ENCODE data around the gene PTPN5. TPM values are rescaled to one million over a fixed set of nuclear protein-coding genes. Genes with fewer than 3 reads are reported as not detected.

Gene PTPN5
- polyA plus RNA-seq, 1 donor: 0.20 TPM

DNA sequence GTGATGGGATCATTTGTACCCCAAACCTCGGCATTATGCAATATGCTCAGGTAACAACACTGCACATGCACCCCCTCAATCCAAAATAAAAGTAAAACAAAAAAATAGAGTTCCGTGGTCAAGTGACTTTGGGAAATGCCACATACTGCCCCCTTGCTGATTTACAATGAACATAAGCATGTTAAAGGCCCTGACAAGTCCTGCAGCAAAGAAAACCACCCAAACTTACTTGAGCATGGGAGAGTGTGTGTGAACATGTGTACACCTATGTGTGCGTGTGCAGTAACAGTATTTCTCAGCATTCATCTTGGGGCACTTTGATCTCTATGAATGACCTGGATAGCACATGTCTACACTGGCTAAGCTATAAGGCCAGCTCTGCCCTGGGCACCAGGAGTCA, 49.8 kb downstream of the PTPN5 start:
- no peak for DNase-seq (ENCODE audit: low read depth)

- no peak for DNase-seq (ENCODE audit: low read depth)
Measured at GRCh38 chr11:18739685-18740084, 51.9 kb downstream of the PTPN5 start.

DNA sequence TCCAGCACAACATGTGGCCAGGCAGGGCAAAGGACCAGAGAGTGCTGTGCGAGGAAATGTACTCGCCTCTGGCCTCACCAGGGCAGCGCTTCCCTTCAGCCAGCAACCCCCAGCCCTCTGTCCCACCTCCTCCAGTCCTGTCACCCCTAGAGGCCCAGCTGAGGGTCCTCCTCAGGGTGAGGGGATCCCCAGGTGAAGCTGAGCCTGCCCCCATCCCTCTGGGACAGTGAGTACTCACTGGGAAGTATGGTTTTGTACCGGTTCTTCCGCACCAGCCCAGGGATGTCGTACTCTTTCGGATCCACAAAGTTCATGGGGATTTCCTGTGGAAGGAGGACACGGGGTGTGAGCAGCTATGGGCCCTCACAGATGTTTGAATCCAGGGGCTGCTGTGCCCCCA, 54.0 kb downstream of the PTPN5 start:
- no peak for DNase-seq (ENCODE audit: low read depth)

GRCh38 chr11:18736590-18737148, 54.9 kb downstream of the PTPN5 start:
- DNase-seq (ENCODE audit: low read depth): no peak

- no peak for DNase-seq (ENCODE audit: low read depth)
Measured at GRCh38 chr11:18733202-18733601, 58.4 kb downstream of the PTPN5 start.

DNA sequence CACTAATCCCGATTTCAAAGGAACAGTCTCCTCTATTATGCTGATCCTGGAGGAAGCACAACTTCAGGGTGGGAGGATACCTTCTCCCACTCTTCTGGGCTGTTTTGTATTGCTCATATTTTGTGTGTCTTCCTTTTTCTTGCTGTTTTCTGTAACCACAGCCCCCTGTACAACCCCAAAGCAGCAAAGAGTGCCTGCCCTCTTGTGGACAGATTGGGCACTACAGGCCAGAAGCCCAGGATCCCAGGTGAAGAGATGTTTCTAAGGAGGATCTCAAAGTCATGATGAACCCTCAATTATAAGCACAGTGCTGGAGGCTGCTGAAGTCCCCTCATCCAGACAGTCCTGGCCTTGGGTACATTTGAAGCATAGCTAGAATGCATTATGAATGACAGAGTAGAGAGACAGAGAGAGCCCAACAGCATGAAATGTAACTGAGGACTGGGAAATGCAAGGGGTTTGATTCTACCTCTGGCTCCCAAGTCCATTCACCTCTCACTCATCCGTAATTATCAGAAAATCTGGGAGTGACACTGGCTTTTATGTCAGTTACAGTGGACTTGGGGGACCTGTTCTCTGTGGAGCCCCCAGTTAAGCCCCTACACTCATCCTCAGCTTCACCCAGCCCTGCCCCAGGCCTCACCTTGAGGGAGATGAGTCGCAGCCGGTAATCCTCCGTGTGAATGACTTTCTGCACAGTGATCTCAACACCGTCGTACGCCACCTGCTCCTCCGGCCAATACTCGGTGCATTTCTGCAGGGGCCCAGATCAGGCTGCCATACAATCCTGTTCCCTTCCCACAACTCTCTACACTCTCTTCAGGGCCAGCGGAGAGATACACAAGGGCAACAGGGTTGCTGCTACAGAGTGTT, 59.4 kb downstream of the PTPN5 start:
- DNase-seq (ENCODE audit: low read depth): no peak

GRCh38 chr11:18731441-18731840, 60.2 kb downstream of the PTPN5 start:
- no peak for DNase-seq (ENCODE audit: low read depth)

- no peak for DNase-seq (ENCODE audit: low read depth)
Measured at GRCh38 chr11:18730020-18730419, 61.6 kb downstream of the PTPN5 start.

DNA sequence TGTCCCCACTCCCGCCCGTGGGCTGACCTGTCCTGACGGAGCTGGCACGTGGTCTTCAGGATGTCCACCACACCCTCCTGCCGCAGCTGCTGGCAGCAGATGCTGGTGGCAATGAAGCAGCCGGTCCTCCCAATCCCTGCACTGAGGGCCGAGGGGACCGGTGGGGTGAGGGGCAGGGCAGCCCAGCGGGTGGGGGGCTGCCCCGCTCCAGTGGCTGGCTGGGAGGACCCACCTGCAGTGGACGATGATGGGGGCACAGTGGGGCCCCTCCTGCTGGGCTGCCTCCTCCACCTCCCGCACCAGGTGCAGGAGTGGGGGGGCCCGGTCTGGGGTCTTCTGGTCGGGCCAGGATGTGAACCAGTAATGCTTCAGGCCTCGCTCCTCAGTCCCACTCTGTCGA, 62.2 kb downstream of the PTPN5 start:
- DNase-seq (ENCODE audit: low read depth): no peak

DNA sequence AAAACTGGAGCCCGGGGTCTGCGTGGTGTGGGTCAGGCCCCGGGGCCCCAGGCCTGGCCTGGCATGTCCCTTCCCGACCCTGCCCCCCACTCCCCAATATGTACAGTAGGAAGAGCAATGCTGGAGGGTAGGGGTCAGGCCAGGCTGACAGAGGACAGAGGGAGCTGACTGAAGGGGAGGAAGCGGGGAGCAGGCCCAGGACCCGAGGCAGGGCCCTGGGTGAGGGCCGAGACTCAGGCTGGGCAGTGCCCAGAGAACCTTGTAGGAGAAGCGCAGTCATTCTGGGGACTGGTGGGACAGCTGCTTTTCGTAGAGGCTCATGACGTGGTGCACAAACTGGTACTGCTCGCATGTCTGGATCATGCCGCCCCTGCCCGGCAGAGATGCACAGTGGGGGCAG, 62.9 kb downstream of the PTPN5 start:
- DNase-seq (ENCODE audit: low read depth): no peak

DNA sequence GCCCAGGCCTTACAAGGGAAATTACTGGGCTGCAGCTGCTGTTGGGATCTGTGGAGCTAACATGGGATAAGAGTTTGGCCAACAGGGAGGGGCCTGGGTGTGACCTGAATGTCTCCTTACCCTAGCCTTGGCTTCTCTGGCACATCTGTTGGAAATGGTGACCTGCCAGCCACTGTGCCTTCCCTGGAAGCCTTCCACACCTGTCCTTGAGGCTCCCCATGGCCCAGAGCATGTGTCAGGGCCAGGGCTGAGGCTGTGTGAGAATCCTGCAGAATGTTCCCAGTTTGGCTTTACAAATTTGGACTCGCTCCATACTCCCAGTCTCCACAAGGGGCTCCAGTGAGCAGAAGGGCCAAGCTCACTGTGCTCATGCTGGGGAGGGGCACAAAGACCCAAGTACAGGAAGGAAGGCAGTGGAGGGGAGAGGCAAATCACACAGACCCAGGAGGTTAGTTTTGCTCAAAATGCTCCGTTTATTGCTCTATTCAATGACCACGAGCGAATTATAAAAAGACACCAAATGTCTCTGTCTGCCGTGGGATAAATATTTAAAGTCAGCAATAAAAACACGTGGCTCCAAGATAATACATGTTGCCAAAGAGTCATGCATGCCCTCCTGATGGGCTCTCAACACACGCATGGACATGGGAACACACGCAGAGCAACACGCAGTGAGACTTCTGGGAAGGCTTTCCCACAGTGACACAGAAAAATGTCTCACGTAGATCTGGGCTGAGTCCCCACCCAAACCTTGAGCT, 63.9 kb downstream of the PTPN5 start:
- DNase-seq (ENCODE audit: low read depth): no peak

GRCh38 chr11:18726040-18726439, 65.6 kb downstream of the PTPN5 start, which contains the start of gene IGSF22:
IGSF22 (minus strand) TSS chr11:18726188; CDS start chr11:18724236, 1,952 bp downstream.
- DNase-seq (ENCODE audit: low read depth): no peak

DNA sequence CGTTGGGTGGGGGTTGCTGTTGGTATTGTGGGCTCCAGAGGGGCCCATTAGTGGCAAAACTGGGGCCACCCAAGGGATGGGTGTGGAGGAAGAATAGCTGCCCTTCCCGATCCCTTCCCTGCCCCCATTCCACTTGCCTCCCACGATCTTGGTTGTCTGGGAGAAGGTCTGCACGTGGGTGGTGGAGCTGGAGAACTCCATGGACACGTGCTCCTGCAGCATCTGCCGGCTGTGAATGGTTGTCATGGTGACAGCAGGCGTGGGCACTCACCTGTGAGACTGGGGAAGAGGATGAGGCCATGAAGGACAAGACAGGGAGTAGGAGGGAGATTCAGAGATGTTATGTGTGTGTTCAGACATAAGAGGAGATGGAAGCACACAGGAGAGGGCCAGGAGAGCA, 67.6 kb downstream of the PTPN5 start:
- no peak for DNase-seq (ENCODE audit: low read depth)

- no peak for DNase-seq (ENCODE audit: low read depth)
Measured at GRCh38 chr11:18722293-18722637, 69.3 kb downstream of the PTPN5 start.

DNA sequence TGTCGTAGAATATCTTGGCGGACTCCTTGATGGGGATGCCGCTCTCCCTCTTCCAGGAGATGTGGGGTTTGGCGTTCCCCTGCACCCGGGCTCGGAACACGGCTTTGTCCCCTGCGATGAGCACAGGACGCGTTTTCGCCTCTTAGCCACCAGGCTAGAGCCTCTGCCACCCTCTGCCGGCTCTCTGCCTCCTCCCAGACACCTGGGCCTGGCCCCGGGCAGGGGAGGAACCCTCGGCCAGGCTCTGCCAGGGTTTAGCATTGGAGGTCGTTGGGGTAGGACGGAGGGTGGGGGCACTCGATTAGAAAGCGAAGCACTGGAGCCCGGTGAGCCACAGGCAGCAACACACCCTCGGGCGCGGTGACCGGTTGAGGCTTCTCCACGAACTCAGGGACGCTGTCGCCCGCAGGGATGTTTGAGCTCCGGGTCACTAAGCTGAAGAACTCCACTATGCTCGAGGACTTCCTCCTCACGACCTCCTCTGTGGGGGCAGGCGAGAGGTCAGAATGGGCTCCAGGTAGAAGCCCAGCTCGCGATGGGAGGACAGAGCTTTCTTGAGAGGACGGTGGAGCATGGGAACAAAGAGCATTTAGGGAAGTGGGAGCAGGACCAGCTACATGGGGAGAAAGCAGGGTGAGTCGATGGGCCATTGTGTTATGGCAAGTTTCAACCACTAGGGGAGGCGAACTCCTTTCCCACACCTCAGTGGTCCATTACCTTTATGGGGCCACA, 69.9 kb downstream of the PTPN5 start:
- DNase-seq (ENCODE audit: low read depth): no peak

DNA sequence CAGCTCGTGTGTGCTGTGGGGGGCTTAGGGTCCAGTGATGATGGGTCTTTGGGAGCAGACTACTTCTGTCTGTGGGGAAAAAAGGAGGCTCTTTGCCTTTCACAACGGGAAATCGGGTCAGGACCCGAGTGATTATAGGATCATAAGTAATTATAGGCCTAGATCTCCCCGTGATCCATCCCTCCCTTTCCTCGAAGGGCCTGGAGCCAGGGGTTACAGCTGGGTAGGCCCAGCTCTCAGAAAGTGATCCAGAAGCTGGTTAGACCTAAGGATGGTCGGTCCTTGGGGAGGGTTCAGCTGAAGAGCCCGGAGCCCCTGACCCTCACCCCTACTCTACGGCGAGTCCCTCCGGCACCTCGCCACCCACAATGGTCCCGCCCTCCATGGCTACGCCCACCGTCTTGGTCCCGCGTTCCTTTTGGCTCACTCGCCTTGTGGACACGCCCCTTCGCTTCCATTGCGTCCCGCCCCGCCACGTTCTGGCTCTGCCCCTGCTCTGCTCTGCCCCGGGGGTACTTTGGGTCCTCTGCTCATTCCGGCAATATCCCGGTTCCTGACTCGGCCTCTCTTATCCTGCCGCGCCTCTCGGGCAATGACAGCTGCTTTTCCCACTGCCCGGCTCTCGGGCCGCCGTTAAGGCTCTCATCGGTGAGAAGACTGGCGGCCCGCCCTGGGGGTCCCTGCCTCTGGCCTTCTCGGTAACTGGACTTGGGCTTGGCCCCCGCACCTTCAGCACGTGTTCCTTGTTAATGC, 70.6 kb downstream of the PTPN5 start:
- DNase-seq (ENCODE audit: low read depth): no peak

DNA sequence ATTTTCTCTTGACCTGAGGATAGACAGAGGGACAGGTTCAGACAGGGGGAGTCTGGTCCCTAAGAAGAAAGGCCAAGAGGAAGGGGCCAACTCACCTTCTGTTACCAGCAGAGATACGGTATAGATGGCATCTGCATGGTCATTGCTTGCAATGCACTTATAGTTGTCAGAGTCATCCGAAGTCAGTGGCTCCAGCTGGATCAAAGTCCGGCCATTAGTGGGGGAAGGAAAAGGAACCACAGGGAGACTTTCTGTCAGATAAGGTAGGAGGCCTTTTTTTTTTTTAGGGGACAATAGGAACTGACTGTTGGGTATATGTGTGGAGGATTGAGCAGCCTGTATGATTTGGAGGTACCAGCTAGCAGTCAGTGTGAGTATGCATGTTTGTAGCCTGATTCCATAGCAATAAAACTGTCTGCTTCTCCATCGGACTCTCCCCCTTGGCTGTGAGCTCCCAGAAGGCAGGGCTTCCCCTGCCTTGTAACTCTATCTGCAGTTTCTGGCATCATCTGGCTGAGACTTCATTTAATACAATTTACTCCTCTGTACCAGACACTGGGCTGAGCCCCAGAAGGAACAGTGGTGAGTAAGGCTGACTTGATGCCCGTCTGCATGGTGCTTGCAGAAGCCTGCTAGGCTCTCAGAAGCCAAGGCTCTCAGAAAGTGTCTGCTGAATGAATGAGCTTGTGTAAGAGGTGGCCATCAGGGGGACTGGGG, 71.3 kb downstream of the PTPN5 start:
- DNase-seq (ENCODE audit: low read depth): no peak

GRCh38 chr11:18715476-18715875, 76.1 kb downstream of the PTPN5 start:
- DNase-seq (ENCODE audit: low read depth): no peak

DNA sequence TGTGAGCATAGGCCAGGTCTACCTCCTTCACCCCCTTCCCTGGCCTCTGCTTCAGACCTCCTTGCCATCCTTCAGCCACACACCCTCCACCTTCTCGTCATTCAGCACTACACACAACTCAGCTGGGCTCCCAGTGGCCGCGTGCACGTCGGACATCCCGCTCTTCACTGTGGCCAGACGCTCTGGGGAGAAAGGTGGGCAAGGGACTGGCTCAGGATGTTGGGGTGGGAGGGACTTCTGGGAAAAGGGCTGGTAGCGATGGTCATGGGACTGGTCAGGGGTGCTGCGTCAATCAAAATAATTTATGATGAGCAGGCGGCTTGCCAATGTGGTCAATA, 77.2 kb downstream of the PTPN5 start:
- DNase-seq (ENCODE audit: low read depth): no peak

DNA sequence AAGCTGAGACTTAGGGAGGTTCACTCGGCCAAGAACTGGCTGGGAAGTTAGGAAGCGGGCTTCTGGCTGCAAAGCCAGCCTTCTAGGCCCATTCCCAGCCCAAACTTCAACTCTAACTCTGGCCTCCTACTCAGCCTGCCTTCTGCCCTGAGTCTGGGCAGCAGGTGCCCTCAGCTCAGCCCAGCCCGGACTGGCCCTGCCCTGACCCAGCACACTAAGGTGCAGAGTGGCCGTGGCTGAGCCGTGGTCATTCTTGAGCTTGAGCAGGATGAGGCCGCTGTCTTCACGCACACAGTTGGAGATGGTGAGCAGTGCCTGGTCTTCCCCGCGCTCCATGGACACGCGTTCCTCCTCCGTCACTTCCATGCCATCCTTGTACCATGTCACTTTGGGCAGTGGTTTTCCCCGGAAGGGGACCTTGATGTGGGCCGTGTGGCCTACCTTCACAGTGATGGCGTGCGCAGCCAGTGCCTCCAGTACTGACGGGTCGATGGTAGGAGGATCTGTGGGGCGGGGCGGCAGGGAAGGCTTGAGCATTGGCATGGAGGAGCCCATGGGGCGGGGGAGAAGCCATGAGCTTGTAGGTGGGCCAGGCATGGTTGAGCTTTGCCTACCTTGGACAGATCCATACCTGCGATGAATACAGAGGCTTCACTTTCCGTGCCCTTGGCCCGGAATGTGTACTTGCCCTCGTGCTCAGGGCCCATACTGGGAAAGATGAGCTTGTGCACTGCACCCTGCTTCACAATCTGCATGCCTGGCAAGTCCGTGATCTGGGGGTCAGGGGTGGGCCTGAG, 77.8 kb downstream of the PTPN5 start:
- no peak for DNase-seq (ENCODE audit: low read depth)

Measured in forelimb muscle (tissue), 1 donor.